GM19035 (cell line): ENCODE data around the gene PECR.
"Not testable (repeated sequence)": the region's sequence is repeated elsewhere in the genome, so short reads cannot be mapped to it uniquely, and the experiment has no call there.

Experiments used
- ATAC-seq: cut with Tn5 transposase; IDR thresholded peaks from one replicate; pipeline ENCODE4 v1.9.1; 2021; ENCODE audit not compliant: unreplicated experiment

PECR gene

DNA sequence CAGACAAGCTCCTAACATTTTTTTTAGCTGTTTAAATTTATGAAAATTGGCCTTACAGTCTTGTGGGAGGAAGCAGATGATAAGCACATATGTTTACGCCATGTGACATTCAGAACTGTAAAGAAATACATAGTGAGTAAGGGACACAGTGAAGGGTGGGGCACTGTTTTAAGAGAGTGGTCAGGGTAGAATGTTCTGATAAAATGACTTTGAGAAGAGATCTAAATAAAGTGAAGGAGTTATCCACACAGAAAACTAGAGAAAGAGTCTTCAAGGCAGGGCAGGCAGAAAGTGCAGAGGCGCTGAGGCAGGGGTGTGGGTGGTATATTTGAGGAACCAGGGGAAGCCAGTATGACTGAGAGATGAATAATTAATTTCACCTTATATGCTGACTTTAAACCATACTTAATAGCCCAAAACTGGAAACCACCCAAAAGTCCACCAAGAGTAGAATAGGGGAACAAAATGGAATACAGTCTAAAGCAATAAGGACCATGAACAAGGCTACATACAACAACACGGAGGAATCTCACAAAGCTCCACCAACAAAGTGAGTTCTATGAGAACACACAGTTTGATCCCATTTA is 76.8 kb downstream of the PECR start:
- no peak for ATAC-seq

DNA sequence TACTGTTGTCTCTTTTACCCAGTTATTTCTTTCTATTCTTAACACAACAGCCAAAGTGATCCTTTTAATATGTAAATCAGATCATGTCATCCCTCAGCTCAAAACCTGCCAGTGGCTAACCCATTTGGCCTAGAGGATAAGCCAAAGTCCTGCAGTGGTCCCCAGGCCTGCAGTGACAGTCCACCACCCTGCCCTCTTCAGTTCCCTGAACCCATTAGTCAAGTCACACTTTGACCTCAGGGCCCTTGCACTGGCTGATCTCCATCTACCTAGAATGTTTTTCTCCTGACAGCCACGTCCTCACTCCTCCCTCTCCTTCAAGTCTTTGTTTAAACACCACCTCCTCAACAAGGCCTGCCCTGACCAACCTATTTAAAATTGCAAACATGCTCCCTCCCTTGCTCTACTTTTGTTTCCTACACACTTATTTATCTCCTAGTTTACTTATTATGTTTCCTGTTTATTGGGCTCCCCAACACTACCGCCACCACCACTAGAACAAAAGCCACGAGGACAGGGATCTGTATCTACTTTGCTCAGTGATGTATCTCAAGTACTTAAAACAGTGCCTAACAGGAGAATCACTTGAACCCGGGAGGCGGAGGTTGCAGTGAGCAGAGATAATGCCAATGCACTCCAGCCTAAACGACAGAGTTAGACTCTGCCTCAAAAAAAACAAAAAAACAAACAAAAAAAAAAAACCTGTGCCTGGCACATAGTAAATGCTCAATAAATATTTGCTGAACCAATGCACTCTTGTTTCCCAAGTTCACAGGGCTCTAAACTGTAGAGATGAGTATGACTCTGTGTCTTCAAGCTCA is 77.5 kb downstream of the PECR start:
- ATAC-seq = no peak

DNA sequence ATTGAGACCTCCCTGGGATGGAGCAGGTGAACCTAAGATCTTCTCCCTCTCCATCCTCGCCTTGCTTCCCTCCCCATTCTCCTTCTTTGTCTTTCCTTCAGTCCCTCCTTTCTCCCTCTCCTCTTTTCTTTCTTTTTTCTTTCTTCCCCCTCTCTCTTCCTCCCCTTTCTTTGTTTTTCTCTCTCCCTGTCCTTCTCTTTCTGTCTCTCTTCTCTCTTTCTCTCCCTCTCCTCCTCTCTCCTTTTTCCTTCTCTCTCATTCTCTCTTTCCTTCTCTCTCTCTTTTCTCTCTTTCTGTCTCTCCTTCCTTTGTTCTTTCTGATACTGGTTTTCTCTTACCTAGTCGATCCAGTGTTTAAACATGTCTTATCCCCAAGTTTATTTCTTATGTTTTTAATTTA is 78.9 kb downstream of the PECR start:
- ATAC-seq = no peak

DNA sequence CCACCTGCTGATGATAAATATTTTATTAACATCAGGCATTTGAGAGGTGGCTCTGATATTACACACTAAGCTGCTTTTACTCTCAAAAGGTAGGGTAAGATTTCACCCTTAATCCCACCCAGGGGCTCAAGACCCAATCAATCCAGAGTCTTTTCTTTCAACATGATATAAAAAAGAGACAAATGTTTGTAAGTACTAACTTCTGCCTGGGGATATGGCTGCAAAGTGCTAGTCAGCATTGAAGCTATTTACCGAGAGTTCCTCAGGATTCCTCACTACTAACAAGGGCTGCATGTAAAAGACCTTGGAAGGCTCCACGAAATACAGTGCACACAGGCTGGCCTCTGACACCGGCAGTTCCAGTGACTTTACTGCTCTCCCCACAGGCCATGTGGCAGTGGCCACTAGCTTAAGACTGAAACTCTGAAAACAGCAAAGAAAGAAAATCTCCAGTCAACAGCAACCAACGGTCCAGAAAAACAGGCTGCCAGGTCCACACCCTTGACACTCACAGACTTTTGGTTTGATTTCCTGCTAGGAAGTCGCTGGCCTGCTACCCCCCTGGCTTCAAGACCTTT is 79.4 kb downstream of the PECR start:
- ATAC-seq = no peak

DNA sequence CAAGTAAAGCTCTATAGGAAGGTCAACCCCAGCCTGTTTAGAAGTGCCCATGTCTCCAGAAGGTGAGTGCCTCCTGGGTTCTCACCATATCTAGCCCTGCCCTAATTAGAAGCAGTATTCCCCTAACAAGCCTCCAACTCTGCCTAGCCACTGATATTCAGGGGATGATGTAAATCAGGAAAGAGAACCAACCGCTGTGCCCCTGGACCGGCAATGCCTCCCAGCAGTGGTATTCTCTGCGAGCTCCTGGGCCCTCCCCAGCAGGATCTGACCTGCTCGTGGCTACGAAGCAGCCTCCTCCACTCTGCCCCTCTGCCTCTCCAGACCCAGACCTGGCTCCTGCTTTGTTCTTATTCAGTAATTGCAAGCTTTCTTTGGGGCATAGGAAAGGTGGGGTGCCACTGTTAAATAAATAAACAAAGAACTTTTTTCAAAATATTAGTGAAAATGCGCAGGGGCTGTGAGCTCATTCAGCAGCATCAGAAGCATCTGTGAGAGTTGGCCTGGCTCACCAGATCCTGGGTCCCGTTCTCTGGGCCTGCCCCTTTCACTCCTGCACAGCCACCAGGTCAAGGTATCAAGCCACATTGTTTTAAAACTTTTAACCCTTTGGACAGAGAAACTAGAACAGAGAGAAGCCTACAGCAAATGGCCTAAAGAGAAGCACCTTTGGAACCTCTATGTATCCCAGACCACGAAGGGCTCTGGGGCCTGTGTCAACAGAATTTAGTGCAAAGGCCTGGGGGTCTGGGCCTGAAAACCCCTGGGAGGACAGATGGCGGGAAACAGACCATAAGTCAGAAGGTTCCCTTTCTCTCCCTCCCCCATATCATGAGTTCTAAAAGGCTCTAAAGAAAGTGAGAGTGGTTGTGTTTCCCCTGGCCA is 80.2 kb downstream of the PECR start:
- ATAC-seq = no peak

DNA sequence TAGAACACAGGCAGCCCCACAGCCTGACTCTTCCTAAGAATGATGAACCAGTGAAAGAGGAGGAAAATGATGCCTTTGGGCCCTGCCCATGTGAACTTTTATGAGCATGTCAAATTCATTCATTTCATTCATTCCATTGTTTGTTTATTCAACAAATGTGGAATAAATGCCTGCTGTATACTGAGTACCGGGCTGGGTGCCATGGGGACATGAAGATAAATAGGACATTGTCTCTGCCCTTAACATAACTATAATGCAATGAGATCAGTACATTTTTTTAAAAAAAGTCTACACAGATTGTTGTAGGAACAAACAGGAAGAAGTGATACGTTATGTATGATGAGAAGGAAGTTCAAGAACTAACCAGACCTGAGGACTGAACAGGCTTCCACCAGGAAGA is 83.0 kb downstream of the PECR start:
- no peak for ATAC-seq

DNA sequence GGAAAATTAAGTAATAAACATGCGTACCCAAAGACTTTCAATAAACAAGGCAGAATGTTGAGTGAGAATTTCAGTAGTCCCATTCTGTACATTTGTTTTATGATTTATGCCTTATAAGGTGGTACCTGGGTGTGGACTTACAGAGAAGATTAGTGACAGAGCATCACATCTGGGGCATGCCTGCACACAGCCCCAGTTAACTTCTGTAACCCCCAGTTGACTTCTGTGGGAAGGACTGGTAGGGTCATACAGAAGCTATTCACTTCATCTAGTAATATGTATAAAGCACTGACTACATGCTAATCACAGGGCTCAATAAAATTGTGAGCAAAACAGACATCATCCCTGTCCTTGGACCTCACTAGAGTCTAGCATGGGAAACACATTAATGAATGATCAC is 84.4 kb downstream of the PECR start:
- no peak for ATAC-seq

DNA sequence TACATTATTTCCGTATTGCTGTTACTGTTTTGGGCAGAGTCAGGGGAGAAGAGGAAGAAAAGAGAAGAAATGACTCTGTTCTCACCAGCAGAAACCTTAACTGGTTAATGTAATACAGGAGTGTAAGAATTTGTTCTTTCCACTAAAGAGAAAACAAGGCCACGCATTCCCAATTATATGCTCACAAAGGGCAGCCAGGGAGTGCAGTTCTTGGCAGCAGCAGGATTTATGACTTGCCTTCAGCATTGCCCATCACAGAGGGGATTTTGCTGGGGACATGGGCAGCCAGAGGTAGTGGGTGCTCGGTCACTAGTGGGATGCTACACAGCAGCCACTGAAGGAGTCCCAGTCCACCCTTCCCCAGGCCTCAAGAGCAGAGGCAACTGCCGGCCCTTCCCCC is 86.7 kb downstream of the PECR start:
- ATAC-seq = no peak

DNA sequence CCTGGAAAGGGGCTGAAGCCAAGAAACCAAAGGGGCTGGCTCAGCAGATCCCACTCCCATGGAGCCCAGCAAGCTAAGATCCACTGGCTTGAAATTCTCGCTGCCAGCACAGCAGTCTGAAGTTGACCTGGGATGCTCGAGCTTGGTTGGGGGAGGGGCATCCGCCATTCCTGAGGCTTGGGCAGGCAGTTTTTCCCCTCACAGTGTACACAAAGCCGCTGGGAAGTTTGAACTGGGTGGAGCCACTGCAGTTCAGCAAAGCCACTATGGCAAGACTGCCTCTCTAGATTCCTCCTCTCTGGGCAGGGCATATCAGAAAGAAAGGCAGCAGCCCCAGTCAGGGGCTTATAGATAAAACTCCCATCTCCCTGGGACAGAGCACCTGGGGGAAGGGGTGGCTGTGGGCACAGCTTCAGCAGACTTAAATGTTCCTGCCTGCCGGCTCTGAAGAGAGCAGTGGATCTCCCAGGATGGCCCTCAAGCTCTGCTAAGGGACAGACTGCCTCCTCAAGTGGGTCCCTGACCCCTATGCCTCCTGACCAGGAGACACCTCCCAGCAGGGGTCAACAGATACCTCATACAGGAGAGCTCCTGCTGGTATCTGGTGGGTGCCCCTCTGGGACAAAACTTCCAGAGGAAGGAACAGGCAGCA is 92.9 kb downstream of the PECR start:
- not testable (repeated sequence) for ATAC-seq
